ENCODE measurements around the gene PLP2.
A peak's percentile ranks its signal among the peaks of the same experiment; 100 is the strongest.
"Not testable (repeated sequence)": the region's sequence is repeated elsewhere in the genome, so short reads cannot be mapped to it uniquely, and the experiment has no call there.

Gene PLP2

GRCh38 chrX:49166914-49167739 lies 4.6 kb upstream of the PLP2 start:
- Histone ChIP-seq H3K36me3 (replicated peaks) (no peaks in the 10 kb centered on the region), H3K27me3 (replicated peaks) (no peaks in the 10 kb centered on the region), H3K27ac (peak overlapping the region; percentile 70), H3K4me3 (ENCODE audit: low read depth, low read length) (peak overlapping the region; percentile 47)
- DNase-seq, result peak; percentile 49
- no peak for TF ChIP-seq CTCF (IDR thresholded peaks at IDR 0.05; ENCODE audit: low read depth, low read length, missing control alignments)
- in situ Hi-C loops (cut with HindIII; ENCODE audit: low pct_ligation_motif_present, low sequenced_read_pairs), result no loop called here

GRCh38 chrX:49167740-49168108 lies 4.0 kb upstream of the PLP2 start:
- no peak for TF ChIP-seq CTCF (IDR thresholded peaks at IDR 0.05; ENCODE audit: low read depth, low read length, missing control alignments)
- DNase-seq, result no peak
- peak overlapping the region; percentile 70 for H3K27ac ChIP-seq
- in situ Hi-C loops (cut with HindIII; ENCODE audit: low pct_ligation_motif_present, low sequenced_read_pairs), result no loop called here
- no peaks in the 10 kb centered on the region for H3K36me3 ChIP-seq (replicated peaks)
- peak overlapping the region; percentile 47 for H3K4me3 ChIP-seq (ENCODE audit: low read depth, low read length)
- H3K27me3 ChIP-seq (replicated peaks), result no peaks in the 10 kb centered on the region

GRCh38 chrX:49172280-49172780 lies 632 bp downstream of the PLP2 start:
- in situ Hi-C loops (cut with HindIII; ENCODE audit: low pct_ligation_motif_present, low sequenced_read_pairs), result no loop called here
- peak overlapping the region; percentile 45 for H3K27ac ChIP-seq
- H3K4me3 ChIP-seq (ENCODE audit: low read depth, low read length), result peak overlapping the region; percentile 77
- no peaks in the 10 kb centered on the region for H3K27me3 ChIP-seq (replicated peaks)
- DNase-seq, result no peak
- no peak for TF ChIP-seq CTCF (IDR thresholded peaks at IDR 0.05; ENCODE audit: low read depth, low read length, missing control alignments)
- no peaks in the 10 kb centered on the region for H3K36me3 ChIP-seq (replicated peaks)

- H3K4me3 ChIP-seq (ENCODE audit: low read depth, low read length), result not testable (repeated sequence)
Observed at GRCh38 chrX:49173544-49173943, 1.8 kb downstream of the PLP2 start.

GRCh38 chrX:49174723-49175122 lies 3.0 kb downstream of the PLP2 start:
- in situ Hi-C loops (cut with HindIII; ENCODE audit: low pct_ligation_motif_present, low sequenced_read_pairs), result no loop called here
- Histone ChIP-seq H3K4me3 (ENCODE audit: low read depth, low read length) (no peak overlapping the region), H3K27me3 (replicated peaks) (no peaks in the 10 kb centered on the region), H3K27ac (no peak overlapping the region), H3K36me3 (replicated peaks) (no peaks in the 10 kb centered on the region)
- TF ChIP-seq CTCF (IDR thresholded peaks at IDR 0.05; ENCODE audit: low read depth, low read length, missing control alignments), result no peak
- DNase-seq, result no peak

More at GRCh38 chrX:49173544-49173943, 1.8 kb downstream of the PLP2 start:
- in situ Hi-C loops (cut with HindIII; ENCODE audit: low pct_ligation_motif_present, low sequenced_read_pairs); H3K36me3 ChIP-seq (replicated peaks); H3K27me3 ChIP-seq (replicated peaks); H3K27ac ChIP-seq; DNase-seq: not testable (repeated sequence)

GRCh38 chrX:49175435-49176274 lies 4.0 kb downstream of the PLP2 start:
- H3K27me3 ChIP-seq (replicated peaks), result no peaks in the 10 kb centered on the region
- DNase-seq, result no peak
- H3K27ac ChIP-seq, result no peak overlapping the region
- H3K4me3 ChIP-seq (ENCODE audit: low read depth, low read length), result no peak overlapping the region
- in situ Hi-C loops (cut with HindIII; ENCODE audit: low pct_ligation_motif_present, low sequenced_read_pairs), result no loop called here
- H3K36me3 ChIP-seq (replicated peaks), result no peaks in the 10 kb centered on the region
- TF ChIP-seq CTCF (IDR thresholded peaks at IDR 0.05; ENCODE audit: low read depth, low read length, missing control alignments), result no peak
